ENCODE results near the gene ZNF844. TPM values are rescaled to one million over a fixed set of nuclear protein-coding genes. Genes with fewer than 3 reads are reported as not detected.
"Not testable (repeated sequence)": the region's sequence is repeated elsewhere in the genome, so short reads cannot be mapped to it uniquely, and the experiment has no call there.

Gene ZNF844
- total RNA-seq, 1 experiment from 2014 or later, result 0.55 TPM

DNA sequence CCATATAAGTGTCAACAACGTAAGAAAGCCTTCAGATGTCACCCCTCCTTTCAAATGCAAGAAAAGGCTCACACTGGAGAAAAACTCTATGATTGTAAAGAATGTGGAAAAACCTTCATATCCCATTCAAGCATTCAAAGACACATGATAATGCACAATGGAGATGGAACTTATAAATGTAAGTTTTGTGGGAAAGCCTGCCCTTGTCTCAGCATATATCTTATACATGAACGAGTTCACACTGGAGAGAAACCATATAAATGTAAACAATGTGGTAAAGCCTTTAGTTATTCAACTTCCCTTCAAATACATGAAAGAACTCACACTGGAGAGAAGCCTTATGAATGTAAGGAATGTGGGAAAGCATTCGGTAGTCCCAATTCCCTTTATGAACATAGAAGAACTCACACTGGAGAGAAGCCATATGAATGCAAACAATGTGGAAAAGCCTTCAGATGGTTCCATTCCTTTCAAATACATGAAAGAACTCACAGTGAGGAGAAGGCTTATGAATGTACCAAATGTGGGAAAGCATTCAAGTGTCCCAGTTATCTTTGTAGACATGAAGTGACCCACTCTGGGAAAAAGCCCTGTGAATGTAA lies 11.1 kb downstream of the ZNF844 start:
- DNase-seq, result no peak
- Histone ChIP-seq H3K4me3 (ENCODE audit: insufficient read depth, low read depth, low read length) (no peak overlapping the region), H3K27me3 (ENCODE audit: control insufficient read depth, insufficient read depth, low read length) (no peaks in the 10 kb centered on the region), H3K36me3 (replicated peaks; ENCODE audit: control insufficient read depth, insufficient read depth, low read length) (peaks cover 31% of the 10 kb centered on the region)

- H3K36me3 ChIP-seq (replicated peaks; ENCODE audit: control insufficient read depth, insufficient read depth, low read length), result peaks cover 31% of the 10 kb centered on the region
- H3K4me3 ChIP-seq (ENCODE audit: insufficient read depth, low read depth, low read length), result not testable (repeated sequence)
Observed at GRCh38 chr19:12076331-12076730, 11.8 kb downstream of the ZNF844 start.

DNA sequence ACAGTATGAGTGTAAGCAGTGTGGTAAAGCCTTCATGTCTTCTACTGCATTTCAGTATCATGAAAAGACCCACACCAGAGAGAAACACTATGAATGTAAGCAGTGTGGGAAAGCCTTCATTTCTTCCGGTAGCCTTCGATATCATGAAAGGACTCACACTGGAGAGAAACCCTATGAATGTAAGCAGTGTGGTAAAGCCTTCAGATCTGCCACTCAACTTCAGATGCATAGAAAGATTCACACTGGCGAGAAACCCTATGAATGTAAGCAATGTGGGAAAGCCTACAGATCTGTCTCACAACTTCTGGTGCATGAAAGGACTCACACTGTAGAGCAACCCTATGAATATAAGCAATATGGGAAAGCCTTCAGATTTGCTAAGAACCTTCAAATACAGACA lies 12.8 kb downstream of the ZNF844 start:
- no peak overlapping the region for H3K4me3 ChIP-seq (ENCODE audit: insufficient read depth, low read depth, low read length)
- H3K36me3 ChIP-seq (replicated peaks; ENCODE audit: control insufficient read depth, insufficient read depth, low read length), result peaks cover 31% of the 10 kb centered on the region
- DNase-seq, result no peak
- H3K27me3 ChIP-seq (ENCODE audit: control insufficient read depth, insufficient read depth, low read length), result no peaks in the 10 kb centered on the region

More at GRCh38 chr19:12076331-12076730, 11.8 kb downstream of the ZNF844 start:
- H3K27me3 ChIP-seq (ENCODE audit: control insufficient read depth, insufficient read depth, low read length); DNase-seq: not testable (repeated sequence)

DNA sequence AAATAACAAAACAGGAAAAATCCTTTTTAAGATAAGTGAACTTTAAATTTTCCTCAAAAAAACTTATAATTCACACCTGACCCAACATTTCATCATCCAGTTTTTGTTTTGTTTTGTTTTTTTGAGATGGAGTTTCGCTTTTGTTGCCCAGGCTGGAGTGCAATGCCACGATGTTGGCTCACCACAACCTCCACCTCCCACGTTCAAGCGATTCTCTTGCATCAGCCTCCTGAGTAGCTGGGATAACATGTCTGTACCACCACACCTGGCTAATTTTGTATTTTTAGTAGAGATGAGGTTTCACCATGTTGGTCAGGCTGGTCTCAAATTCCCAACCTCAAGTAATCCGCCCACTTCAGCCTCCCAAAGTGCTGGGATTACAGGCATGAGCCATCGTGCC lies 18.8 kb downstream of the ZNF844 start:
- not testable (repeated sequence) for H3K27me3 ChIP-seq (ENCODE audit: control insufficient read depth, insufficient read depth, low read length); H3K4me3 ChIP-seq (ENCODE audit: insufficient read depth, low read depth, low read length); DNase-seq; H3K36me3 ChIP-seq (replicated peaks; ENCODE audit: control insufficient read depth, insufficient read depth, low read length)

- H3K36me3 ChIP-seq (replicated peaks; ENCODE audit: control insufficient read depth, insufficient read depth, low read length), result no peaks in the 10 kb centered on the region; the same call in 1 of the 2 replicates
- DNase-seq, result no peak
- no peaks in the 10 kb centered on the region for H3K27me3 ChIP-seq (ENCODE audit: control insufficient read depth, insufficient read depth, low read length)
- H3K4me3 ChIP-seq (ENCODE audit: insufficient read depth, low read depth, low read length), result no peak overlapping the region
Observed at GRCh38 chr19:12085074-12085818, 20.7 kb downstream of the ZNF844 start.

GRCh38 chr19:12090807-12091206 lies 26.3 kb downstream of the ZNF844 start:
- DNase-seq, result peak; percentile 76
- Histone ChIP-seq H3K36me3 (replicated peaks; ENCODE audit: control insufficient read depth, insufficient read depth, low read length) (peaks cover 3% of the 10 kb centered on the region), H3K27me3 (ENCODE audit: control insufficient read depth, insufficient read depth, low read length) (no peaks in the 10 kb centered on the region), H3K4me3 (ENCODE audit: insufficient read depth, low read depth, low read length) (no peak overlapping the region)

DNA sequence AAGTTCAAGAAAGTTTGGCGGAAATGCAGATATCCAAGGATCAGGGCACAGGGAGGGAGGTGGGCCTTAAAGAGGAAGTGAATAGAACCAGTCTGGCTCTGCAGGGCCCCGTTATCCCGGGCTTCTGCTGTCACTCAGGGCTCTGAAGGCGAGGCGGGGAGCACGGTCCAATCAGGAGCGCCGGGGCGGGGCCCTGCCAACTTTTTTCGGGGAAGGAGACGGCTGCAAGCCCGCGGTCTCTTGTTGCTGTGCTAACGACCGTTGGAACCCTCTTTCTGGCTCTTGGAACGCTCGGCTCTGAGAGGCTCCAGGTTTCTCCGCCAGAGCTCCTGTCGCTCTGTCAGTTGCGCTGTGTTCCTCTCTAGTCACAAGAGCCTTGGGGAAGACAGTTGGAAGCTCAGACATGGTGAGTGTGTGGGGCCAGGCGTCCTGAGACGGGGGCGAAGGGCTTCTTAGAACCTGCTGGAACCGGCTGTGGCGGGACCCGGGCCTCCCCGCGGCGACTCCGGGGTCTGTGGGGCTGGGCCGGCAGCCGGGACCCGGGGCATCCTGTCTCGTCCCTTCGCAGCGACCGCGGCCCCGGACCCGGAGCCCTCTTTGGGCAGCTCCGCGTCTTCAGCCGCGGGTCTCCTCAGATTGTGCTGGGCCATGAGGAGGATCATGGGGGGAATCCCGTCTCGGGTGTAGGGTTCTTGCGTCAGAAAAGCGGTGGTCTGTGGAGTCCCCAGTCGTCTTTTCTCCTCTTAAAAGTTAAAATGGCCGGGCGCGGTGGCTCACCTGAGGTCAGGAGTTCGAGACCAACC lies 27.7 kb downstream of the ZNF844 start:
- Histone ChIP-seq H3K36me3 (replicated peaks; ENCODE audit: control insufficient read depth, insufficient read depth, low read length) (peaks cover 3% of the 10 kb centered on the region), H3K4me3 (ENCODE audit: insufficient read depth, low read depth, low read length) (peak overlapping the region; percentile 55), H3K27me3 (ENCODE audit: control insufficient read depth, insufficient read depth, low read length) (no peaks in the 10 kb centered on the region)
- peak; percentile 96 for DNase-seq

DNA sequence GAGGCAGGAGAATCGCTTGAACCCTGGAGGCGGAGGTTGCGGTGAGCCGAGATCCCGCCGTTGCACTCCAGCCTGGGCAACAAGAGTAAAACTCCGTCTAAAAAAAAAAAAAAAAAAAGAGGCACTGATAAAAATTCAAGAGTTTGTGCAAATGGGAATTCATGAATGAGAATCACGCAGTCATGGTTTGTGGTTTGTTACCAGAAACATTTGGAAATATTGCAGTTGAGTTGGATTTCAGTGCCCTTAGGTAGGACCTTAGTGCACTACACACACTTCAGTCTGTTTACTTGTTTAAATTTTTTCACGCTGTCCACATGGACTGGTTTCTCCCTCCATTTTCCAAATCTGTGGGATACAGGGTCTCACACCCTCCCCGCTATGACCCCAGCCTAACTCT lies 28.4 kb downstream of the ZNF844 start:
- DNase-seq, result no peak
- H3K27me3 ChIP-seq (ENCODE audit: control insufficient read depth, insufficient read depth, low read length), result no peaks in the 10 kb centered on the region
- peak overlapping the region; percentile 55; the same call in 1 of the 2 replicates for H3K4me3 ChIP-seq (ENCODE audit: insufficient read depth, low read depth, low read length)
- peaks cover 4% of the 10 kb centered on the region for H3K36me3 ChIP-seq (replicated peaks; ENCODE audit: control insufficient read depth, insufficient read depth, low read length)

GRCh38 chr19:12093777-12094176 lies 29.2 kb downstream of the ZNF844 start:
- no peak overlapping the region for H3K4me3 ChIP-seq (ENCODE audit: insufficient read depth, low read depth, low read length)
- H3K27me3 ChIP-seq (ENCODE audit: control insufficient read depth, insufficient read depth, low read length), result no peaks in the 10 kb centered on the region
- H3K36me3 ChIP-seq (replicated peaks; ENCODE audit: control insufficient read depth, insufficient read depth, low read length), result peaks cover 6% of the 10 kb centered on the region
- DNase-seq, result no peak

DNA sequence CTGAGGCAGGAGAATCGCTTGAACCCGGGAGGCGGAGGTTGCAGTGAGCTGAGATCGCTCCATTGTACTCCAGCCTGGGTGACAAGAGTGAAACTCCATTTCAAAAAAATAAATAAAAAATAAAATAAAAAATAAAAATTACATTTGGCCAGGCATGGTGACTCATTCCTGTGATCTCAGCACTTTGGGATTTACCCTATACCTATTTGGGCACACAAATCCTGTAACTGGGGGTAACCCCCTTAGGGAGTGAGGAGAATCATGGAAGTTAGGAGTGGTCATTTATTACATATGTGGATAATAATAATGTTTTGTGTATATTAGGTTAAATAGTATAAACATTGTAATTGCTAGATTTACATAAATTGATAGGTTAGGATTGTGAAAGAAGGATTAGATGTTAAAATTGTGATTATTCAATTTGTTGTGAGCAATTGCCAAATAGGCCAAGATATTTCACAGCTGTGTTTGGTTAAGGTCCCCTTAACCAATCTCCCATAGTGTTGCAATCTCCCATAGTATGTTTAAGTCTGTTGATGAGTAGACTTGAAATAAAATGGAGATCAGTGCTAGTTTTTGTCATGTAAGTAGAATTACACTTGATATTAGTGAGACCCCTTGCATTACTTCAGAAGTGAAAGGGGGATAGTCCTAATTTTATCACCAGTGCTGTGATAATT lies 30.7 kb downstream of the ZNF844 start:
- H3K4me3 ChIP-seq (ENCODE audit: insufficient read depth, low read depth, low read length), result no peak overlapping the region
- H3K36me3 ChIP-seq (replicated peaks; ENCODE audit: control insufficient read depth, insufficient read depth, low read length), result peaks cover 6% of the 10 kb centered on the region
- no peak for DNase-seq
- H3K27me3 ChIP-seq (ENCODE audit: control insufficient read depth, insufficient read depth, low read length), result no peaks in the 10 kb centered on the region

DNA sequence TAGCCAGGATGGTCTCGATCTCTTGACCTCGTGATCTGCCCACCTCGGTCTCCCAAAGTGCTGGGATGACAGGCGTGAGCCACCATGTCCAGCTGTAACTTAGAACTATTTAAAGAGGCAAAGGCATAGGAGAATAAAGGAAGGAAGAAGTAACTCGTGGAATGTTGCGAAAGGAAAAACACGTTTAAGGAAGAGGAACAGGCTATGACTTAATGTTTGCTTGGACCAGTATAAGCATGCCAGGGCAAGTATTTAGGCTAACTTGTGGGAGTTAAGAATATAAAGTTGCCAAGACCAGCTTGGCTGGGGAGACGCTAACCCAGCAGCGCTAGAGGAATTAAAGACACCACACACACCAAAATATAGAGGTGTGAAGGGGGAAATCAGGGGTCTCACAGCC lies 33.5 kb downstream of the ZNF844 start:
- DNase-seq, result no peak
- Histone ChIP-seq H3K36me3 (replicated peaks; ENCODE audit: control insufficient read depth, insufficient read depth, low read length) (peaks cover 6% of the 10 kb centered on the region), H3K4me3 (ENCODE audit: insufficient read depth, low read depth, low read length) (no peak overlapping the region), H3K27me3 (ENCODE audit: control insufficient read depth, insufficient read depth, low read length) (no peaks in the 10 kb centered on the region)

DNA sequence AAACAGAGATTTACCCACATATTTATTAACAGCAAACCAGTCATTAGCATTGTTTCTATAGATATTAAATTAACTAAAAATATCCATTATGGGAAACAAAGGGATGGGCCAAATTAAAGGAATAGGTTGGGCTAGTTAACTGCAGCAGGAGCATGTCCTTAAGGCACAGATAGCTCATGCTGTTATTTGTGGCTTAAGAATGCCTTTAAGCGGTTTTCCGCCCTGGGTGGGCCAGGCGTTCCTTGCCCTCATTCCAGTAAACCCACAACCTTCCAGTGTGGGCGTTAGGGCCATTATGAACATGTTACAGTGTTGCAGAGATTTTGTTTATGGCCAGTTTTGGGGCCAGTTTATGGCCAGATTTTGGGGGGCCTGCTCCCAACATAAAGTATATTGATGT lies 39.4 kb downstream of the ZNF844 start:
- H3K36me3 ChIP-seq (replicated peaks; ENCODE audit: control insufficient read depth, insufficient read depth, low read length); H3K4me3 ChIP-seq (ENCODE audit: insufficient read depth, low read depth, low read length); DNase-seq; H3K27me3 ChIP-seq (ENCODE audit: control insufficient read depth, insufficient read depth, low read length): not testable (repeated sequence)

- Histone ChIP-seq H3K36me3 (replicated peaks; ENCODE audit: control insufficient read depth, insufficient read depth, low read length) (peaks cover 31% of the 10 kb centered on the region), H3K4me3 (ENCODE audit: insufficient read depth, low read depth, low read length) (no peak overlapping the region), H3K27me3 (ENCODE audit: control insufficient read depth, insufficient read depth, low read length) (no peaks in the 10 kb centered on the region)
Observed at GRCh38 chr19:12111176-12111575, 46.6 kb downstream of the ZNF844 start.

DNA sequence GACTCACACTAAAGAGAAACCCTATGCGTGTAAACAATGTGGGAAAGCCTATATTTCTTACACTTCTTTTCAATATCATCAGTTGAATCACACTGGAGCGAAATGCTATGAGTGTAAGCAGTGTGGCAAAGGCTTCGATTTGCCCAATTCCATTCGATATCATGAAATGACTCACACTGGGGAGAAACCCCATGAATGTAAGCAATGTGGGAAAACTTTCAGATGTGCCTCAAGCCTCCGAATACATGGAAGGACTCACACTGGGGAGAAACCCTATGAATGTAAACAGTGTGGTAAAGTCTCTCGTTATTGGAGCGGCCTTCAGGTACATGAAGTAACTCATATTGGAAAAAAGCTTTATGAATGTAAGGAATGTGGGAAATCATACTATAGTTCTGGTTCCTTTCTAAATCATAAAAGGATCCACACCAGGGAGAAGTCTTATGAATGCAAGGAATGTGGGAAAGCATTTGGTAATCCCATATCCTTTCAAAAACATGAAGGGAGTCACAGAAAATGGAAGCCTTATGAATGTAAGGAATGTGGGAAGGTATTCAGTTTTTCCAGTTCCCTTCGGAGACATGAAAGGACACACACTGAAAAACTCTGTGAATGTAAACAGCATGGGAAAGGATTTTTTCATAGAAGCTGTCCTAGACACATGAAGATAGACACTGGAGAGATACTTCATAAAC lies 47.6 kb downstream of the ZNF844 start:
- peaks cover 30% of the 10 kb centered on the region for H3K36me3 ChIP-seq (replicated peaks; ENCODE audit: control insufficient read depth, insufficient read depth, low read length)

More at GRCh38 chr19:12111176-12111575, 46.6 kb downstream of the ZNF844 start:
- DNase-seq, result no peak

More for the DNA sequence above, 47.6 kb downstream of the ZNF844 start:
- no peaks in the 10 kb centered on the region for H3K27me3 ChIP-seq (ENCODE audit: control insufficient read depth, insufficient read depth, low read length)
- DNase-seq, result no peak
- H3K4me3 ChIP-seq (ENCODE audit: insufficient read depth, low read depth, low read length), result no peak overlapping the region

Measured in H7 (cell line).